Right lobe of liver (tissue), 6 donors: Measurements from ENCODE around the gene PTGFRN. TPM values are rescaled to one million over a fixed set of nuclear protein-coding genes. Genes with fewer than 3 reads are reported as not detected.

Experiments used
- ATAC-seq, 4 donors: fragments of 200-7000 bp; cut with Tn5 transposase; one replicate each; pipeline ENCODE4 v1.9.1; 2020; ENCODE audit warnings: mild to moderate bottlenecking in 4 of 4, moderate library complexity in 4 of 4
- DNase-seq, 3 donors: peaks; one replicate each; pipeline ENCODE4 v3.0.0-alpha.2; 2020
- H3K27ac ChIP-seq, 3 donors: fragments of 200-600 bp; one replicate each; pipeline ENCODE4 v1.8.0; 2022
- H3K27me3 ChIP-seq, 2 donors: fragments of 200-600 bp; one replicate each; pipeline ENCODE4 v1.8.0; 2022
- H3K36me3 ChIP-seq, 4 donors: fragments of 200-600 bp; sonication (generic) in 1 of 4; one replicate each; pipeline versions ENCODE4 v1.5.1 to v1.8.0; 2017 to 2022; ENCODE audit warnings: control low read depth in 1 of 4
- H3K4me1 ChIP-seq, 4 donors: fragments of 200-600 bp; sonication (generic) in 1 of 4; one replicate each; pipeline versions ENCODE4 v1.5.1 to v1.8.0; 2017 to 2022; ENCODE audit warnings: control low read depth in 1 of 4
- H3K4me3 ChIP-seq, 3 donors: fragments of 200-600 bp; one replicate each; pipeline ENCODE4 v1.8.0; 2022
- H3K9me3 ChIP-seq, 4 donors: fragments of 200-600 bp; sonication (generic) in 1 of 4; one replicate each; pipeline versions ENCODE4 v1.5.1 to v1.8.0; 2017 to 2022; ENCODE audit warnings: control low read depth in 1 of 4
- CTCF ChIP-seq, 4 donors: fragments of 200-600 bp in 3 of 4; fragments of 450-650 bp in 1 of 4; IDR thresholded peaks; one replicate each; pipeline versions ENCODE4 v1.5.1 to v1.8.0; 2016 to 2022; ENCODE audit warnings: antibody characterized with exemption in 4 of 4, mild to moderate bottlenecking in 2 of 4
- POLR2A ChIP-seq: fragments of 450-650 bp; IDR thresholded peaks from one replicate; pipeline ENCODE4 v1.6.1; 2017; ENCODE audit warnings: antibody characterized with exemption, mild to moderate bottlenecking
- WGBS: methylation state at CpG from one replicate; pipeline ENCODE4 v1.1.6; 2018; ENCODE audit warnings: low coverage, low lambda C conversion rate; ENCODE audit not compliant: insufficient coverage; ENCODE audit errors: missing lambda C conversion rate; 5-methylcytosine and 5-hydroxymethylcytosine counted together
- intact Hi-C, 2 donors: fragments of 100-400 bp; cut with DNase I; formaldehyde crosslinking; loops; one replicate each; pipeline versions ENCODE4 v1.11.2 to v1.14.1; 2022
- total RNA-seq, 6 experiments: library from RNA; depleted of rRNA in 2 of 6; stranded (reverse); fragments of >200 nt in 2 of 6; fragmentation: NEBNext Ultra II Directional in 3 of 6; extraction: Animal tissue kit (Norgen Biotek cat#: 25700) in 3 of 6; gene quantifications; one replicate each; pipeline versions ENCODE4 v1.1.0 to v1.2.4, GENCODE V29; 2016 to 2023
- donor health status: DM: no; HTN: yes; CAD: no.
- donor health status: DM: no; HTN: no; CAD: no.
- donor health status: DM: no; HTN: no; CAD: no.
- donor health status: DM: no; HTN: yes; CAD: no.
- donor health status: DM: no; HTN: yes; CAD: no.

Gene PTGFRN
- total RNA-seq, 6 experiments from 2014 or later: 12.6 to 28.1 (median 17.5) TPM

GRCh38 chr1:116991171-116991845 is 81.6 kb downstream of the PTGFRN start:
- Histone ChIP-seq H3K27ac (no peak overlapping the region), H3K4me1 (no peaks in the 10 kb centered on the region), H3K9me3 (no peaks in the 10 kb centered on the region), H3K27me3 (no peaks in the 10 kb centered on the region), H3K4me3 (no peak overlapping the region), H3K36me3 (no peaks in the 10 kb centered on the region)
- DNase-seq (no peak), ATAC-seq (peak; percentile 21 to 57 (median 44))
- TF ChIP-seq CTCF (IDR thresholded peaks at IDR 0.05) (no peak), POLR2A (no peak)
- intact Hi-C loops: no loop called here
- 54% methylated on average over 2 of the region's 2 CpGs for WGBS

- Histone ChIP-seq H3K4me3 (no peak overlapping the region), H3K9me3 (no peaks in the 10 kb centered on the region), H3K27me3 (no peaks in the 10 kb centered on the region), H3K36me3 (no peaks in the 10 kb centered on the region), H3K4me1 (no peaks in the 10 kb centered on the region), H3K27ac (no peak overlapping the region)
- 100% methylated on average over 1 of the region's 1 CpG for WGBS
- TF ChIP-seq POLR2A: no peak
- TF ChIP-seq CTCF (IDR thresholded peaks at IDR 0.05): no peak
- intact Hi-C loops: no loop called here
- ATAC-seq (no peak), DNase-seq (no peak)
Measured at GRCh38 chr1:116991918-116992317, 82.2 kb downstream of the PTGFRN start.

- no peaks in the 10 kb centered on the region for H3K9me3 ChIP-seq
- no peaks in the 10 kb centered on the region for H3K4me1 ChIP-seq
- H3K36me3 ChIP-seq: no peaks in the 10 kb centered on the region
- no peak overlapping the region for H3K27ac ChIP-seq
- ATAC-seq (no peak), DNase-seq (no peak)
- intact Hi-C loops: no loop called here
- no peak for TF ChIP-seq CTCF (IDR thresholded peaks at IDR 0.05)
- no peak for TF ChIP-seq POLR2A
- no peaks in the 10 kb centered on the region for H3K27me3 ChIP-seq
- 80% methylated on average over 7 of the region's 7 CpGs for WGBS
- H3K4me3 ChIP-seq: no peak overlapping the region
Measured at GRCh38 chr1:116993286-116993685, 83.6 kb downstream of the PTGFRN start.

- DNase-seq (no peak), ATAC-seq (no peak)
- Histone ChIP-seq H3K27me3 (no peaks in the 10 kb centered on the region), H3K36me3 (no peaks in the 10 kb centered on the region), H3K27ac (no peak overlapping the region), H3K4me3 (no peak overlapping the region), H3K4me1 (no peaks in the 10 kb centered on the region), H3K9me3 (no peaks in the 10 kb centered on the region)
- TF ChIP-seq CTCF (IDR thresholded peaks at IDR 0.05) (no peak), POLR2A (no peak)
- 66% methylated on average over 2 of the region's 2 CpGs for WGBS
- intact Hi-C loops: no loop called here
Measured at GRCh38 chr1:116994411-116994810, 84.7 kb downstream of the PTGFRN start.
